Panc1 (cell line): ENCODE data around the gene B4GALT7. TPM values are rescaled to one million over a fixed set of nuclear protein-coding genes. Genes with fewer than 3 reads are reported as not detected.

Experiments used
- ATAC-seq: fragments of 200-7000 bp; cut with Tn5 transposase; 2 replicates; pipeline ENCODE4 v1.9.1; 2020; ENCODE audit warnings: mild to moderate bottlenecking, moderate library complexity
- BruUV-seq: library from RNA; stranded (reverse); fragments of 400-500 nt; replicated peaks from 2 replicates; lab custom pipeline; 2021; lab: Mats Ljungman, UMichigan
- CTCF ChIA-PET: fragments of 300-600 bp; sonication (Branson Sonifier 250); formaldehyde crosslinking; loops from one replicate; lab custom pipeline; 2022; ENCODE audit warnings: antibody characterized with exemption; lab: Charles Lee
- POLR2A ChIA-PET: fragments of 300-600 bp; sonication (Branson Sonifier 250); formaldehyde crosslinking; loops from one replicate; lab custom pipeline; 2022; ENCODE audit warnings: antibody characterized with exemption; lab: Charles Lee
- DNase-seq: peaks from one replicate; pipeline ENCODE4 v3.0.0-alpha.2; 2010; ENCODE audit warnings: low read depth, low spot score
- H3K27ac ChIP-seq: 2 replicates; pipeline ENCODE4 v1.5.1; 2011; ENCODE audit warnings: mild to moderate bottlenecking, low read length, inconsistent platforms
- H3K27me3 ChIP-seq: fragments of 200-500 bp; sonication (Bioruptor generic); 2 replicates; pipeline ENCODE4 v1.6.0; 2014; ENCODE audit warnings: low read length, inconsistent platforms; ENCODE audit not compliant: control insufficient read depth, insufficient read depth
- H3K36me3 ChIP-seq: fragments of 200-500 bp; sonication (Bioruptor generic); 2 replicates; pipeline ENCODE4 v1.5.1; 2014; ENCODE audit warnings: inconsistent platforms, mild to moderate bottlenecking, low read length, moderate library complexity; ENCODE audit not compliant: control insufficient read depth, insufficient read depth
- H3K4me1 ChIP-seq: 2 replicates; pipeline ENCODE4 v1.5.1; 2011; ENCODE audit warnings: inconsistent platforms, mild to moderate bottlenecking, low read length, moderate library complexity; ENCODE audit not compliant: control insufficient read depth, insufficient read depth
- H3K4me3 ChIP-seq, 2 experiments: 2 replicates each; pipeline ENCODE4 v1.5.1; 2011 to 2012; ENCODE audit warnings: low read depth in 2 of 2, low read length in 2 of 2, mild to moderate bottlenecking in 2 of 2, inconsistent platforms in 1 of 2, moderate library complexity in 1 of 2
- H3K9me3 ChIP-seq: fragments of 200-500 bp; sonication (Bioruptor generic); 2 replicates; pipeline ENCODE4 v1.5.1; 2014; ENCODE audit warnings: low read depth, mild to moderate bottlenecking, inconsistent platforms, low read length, moderate library complexity; ENCODE audit not compliant: control insufficient read depth, insufficient read depth
- CTCF ChIP-seq: fragments of 450-650 bp; IDR thresholded peaks from 2 replicates; pipeline ENCODE4 v1.5.1; 2017; ENCODE audit warnings: mild to moderate bottlenecking
- POLR2AphosphoS5 ChIP-seq: IDR thresholded peaks from 2 replicates; pipeline ENCODE4 v1.6.1; 2012; ENCODE audit warnings: mild to moderate bottlenecking, low read depth, low read length, moderate library complexity
- REST ChIP-seq, 2 experiments: IDR thresholded peaks; 2 replicates each; pipeline ENCODE4 v1.6.1; 2011 to 2012; ENCODE audit warnings: low read depth in 2 of 2, control low read depth in 1 of 2, low read length in 1 of 2, mild to moderate bottlenecking in 1 of 2, moderate library complexity in 1 of 2; ENCODE audit not compliant: insufficient read depth in 1 of 2
- SIN3A ChIP-seq: IDR thresholded peaks from 2 replicates; pipeline ENCODE4 v1.6.1; 2012; ENCODE audit warnings: low read depth, mild to moderate bottlenecking, low read length, moderate library complexity, borderline replicate concordance; ENCODE audit not compliant: insufficient read depth
- TCF7L2 ChIP-seq: IDR thresholded peaks from 2 replicates; pipeline ENCODE4 v1.6.1; 2011; ENCODE audit warnings: mild to moderate bottlenecking, low read depth, low read length, inconsistent platforms
- in situ Hi-C: cut with HindIII; loops from 2 replicates; pipeline ENCODE4 v1.10.0; 2016; ENCODE audit warnings: low sequenced_read_pairs, low pct_unique_long_range_greater_than_20kb
- intact Hi-C: fragments of 100-400 bp; cut with micrococcal nuclease; formaldehyde crosslinking; loops from one replicate; pipeline ENCODE4 v1.10.0; 2022; ENCODE audit not compliant: unreplicated experiment
- total RNA-seq: library from RNA; stranded (reverse); gene quantifications from one replicate; pipeline ENCODE4 v1.2.1, GENCODE V29; 2021; ENCODE audit not compliant: unreplicated experiment

The B4GALT7 gene
- total RNA-seq, 1 experiment from 2014 or later = 38.0 TPM

- peak overlapping the region; percentile 56 to 93 for H3K4me3 ChIP-seq
- ATAC-seq (no peak), DNase-seq (no peak)
- ChIA-PET POLR2A (no interaction called here), CTCF (interaction anchor here (0.6 kb wide), 1 partner anchor 34 kb away, joined by 7 read pairs; no protein-coding TSS in a partner anchor)
- intact Hi-C loops = no loop called here
- H3K27me3 ChIP-seq = no peaks in the 10 kb centered on the region
- peaks cover 11% of the 10 kb centered on the region for H3K4me1 ChIP-seq
- no peaks in the 10 kb centered on the region; the same call in none of the 2 replicates for H3K36me3 ChIP-seq
- TF ChIP-seq CTCF (no peak), POLR2AphosphoS5 (no peak), REST (IDR thresholded peaks at IDR 0.05; ENCODE audit: insufficient read depth in 1 of 2, low read depth in 2 of 2, low read length in 1 of 2) (no peak), TCF7L2 (no peak), SIN3A (no peak)
- in situ Hi-C loops = no loop called here
- no peaks in the 10 kb centered on the region for H3K9me3 ChIP-seq
- H3K27ac ChIP-seq = no peak overlapping the region; the same call in 1 of the 2 replicates
- BruUV-seq = TSS peak; percentile 70
These were observed 1.2 kb downstream of the B4GALT7 start for GRCh38 chr5:177601126-177601525.

GRCh38 chr5:177601577-177602457, 1.9 kb downstream of the B4GALT7 start:
- no peak for TF ChIP-seq SIN3A
- no peak for TF ChIP-seq POLR2AphosphoS5
- TF ChIP-seq CTCF = no peak; the same call in 1 of the 2 replicates
- TF ChIP-seq TCF7L2 = no peak
- no peak for TF ChIP-seq REST (IDR thresholded peaks at IDR 0.05; ENCODE audit: insufficient read depth in 1 of 2, low read depth in 2 of 2, low read length in 1 of 2)
- H3K36me3 ChIP-seq = no peaks in the 10 kb centered on the region; the same call in 1 of the 2 replicates
- ChIA-PET POLR2A (no interaction called here), CTCF (no interaction called here)
- no peak overlapping the region; a peak in 1 of 4 replicates for H3K4me3 ChIP-seq
- H3K27me3 ChIP-seq = no peaks in the 10 kb centered on the region
- H3K9me3 ChIP-seq = no peaks in the 10 kb centered on the region
- H3K27ac ChIP-seq = no peak overlapping the region
- H3K4me1 ChIP-seq = peaks cover 11% of the 10 kb centered on the region
- BruUV-seq = no TSS peak
- ATAC-seq (no peak), DNase-seq (no peak)
- intact Hi-C loops = no loop called here
- in situ Hi-C loops = no loop called here
